ENCODE measurements around the gene RAB34. TPM values are rescaled to one million over a fixed set of nuclear protein-coding genes. Genes with fewer than 3 reads are reported as not detected.
A peak's percentile ranks its signal among the peaks of the same experiment; 100 is the strongest.

The RAB34 gene
- total RNA-seq, 1 donor from 2014 or later: 16.2 TPM

DNA sequence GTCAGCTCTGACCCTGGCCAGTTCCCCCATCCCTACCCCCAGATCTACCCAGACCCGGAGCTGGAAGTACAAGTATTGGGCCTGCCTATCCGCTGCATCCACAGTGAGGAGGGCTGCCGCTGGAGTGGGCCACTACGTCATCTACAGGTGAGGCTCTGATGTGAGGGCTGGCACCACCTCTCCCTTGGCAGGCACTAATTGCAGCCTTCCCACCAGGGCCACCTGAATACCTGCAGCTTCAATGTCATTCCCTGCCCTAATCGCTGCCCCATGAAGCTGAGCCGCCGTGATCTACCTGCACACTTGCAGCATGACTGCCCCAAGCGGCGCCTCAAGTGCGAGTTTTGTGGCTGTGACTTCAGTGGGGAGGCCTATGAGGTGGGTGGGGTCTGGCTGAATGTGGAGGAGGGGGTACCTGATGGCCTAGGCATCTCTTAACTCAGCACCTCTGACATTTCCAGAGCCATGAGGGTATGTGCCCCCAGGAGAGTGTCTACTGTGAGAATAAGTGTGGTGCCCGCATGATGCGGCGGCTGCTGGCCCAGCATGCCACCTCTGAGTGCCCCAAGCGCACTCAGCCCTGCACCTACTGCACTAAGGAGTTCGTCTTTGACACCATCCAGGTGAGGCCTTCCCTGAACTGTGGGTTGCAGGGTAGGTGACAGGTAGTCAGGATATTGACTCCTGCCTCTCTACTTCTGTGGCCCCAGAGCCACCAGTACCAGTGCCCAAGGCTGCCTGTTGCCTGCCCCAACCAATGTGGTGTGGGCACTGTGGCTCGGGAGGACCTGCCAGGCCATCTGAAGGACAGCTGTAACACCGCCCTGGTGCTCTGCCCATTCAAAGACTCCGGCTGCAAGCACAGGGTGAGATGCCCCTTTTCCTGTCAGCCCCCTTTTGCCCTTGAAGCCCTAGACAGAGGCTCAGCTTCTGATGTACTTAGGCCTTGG lies 30.4 kb upstream of the RAB34 start:
- no peak for ATAC-seq
- DNase-seq (ENCODE audit: missing footprints): no peak
- intact Hi-C loops (cut with DNase I): no loop called here

DNA sequence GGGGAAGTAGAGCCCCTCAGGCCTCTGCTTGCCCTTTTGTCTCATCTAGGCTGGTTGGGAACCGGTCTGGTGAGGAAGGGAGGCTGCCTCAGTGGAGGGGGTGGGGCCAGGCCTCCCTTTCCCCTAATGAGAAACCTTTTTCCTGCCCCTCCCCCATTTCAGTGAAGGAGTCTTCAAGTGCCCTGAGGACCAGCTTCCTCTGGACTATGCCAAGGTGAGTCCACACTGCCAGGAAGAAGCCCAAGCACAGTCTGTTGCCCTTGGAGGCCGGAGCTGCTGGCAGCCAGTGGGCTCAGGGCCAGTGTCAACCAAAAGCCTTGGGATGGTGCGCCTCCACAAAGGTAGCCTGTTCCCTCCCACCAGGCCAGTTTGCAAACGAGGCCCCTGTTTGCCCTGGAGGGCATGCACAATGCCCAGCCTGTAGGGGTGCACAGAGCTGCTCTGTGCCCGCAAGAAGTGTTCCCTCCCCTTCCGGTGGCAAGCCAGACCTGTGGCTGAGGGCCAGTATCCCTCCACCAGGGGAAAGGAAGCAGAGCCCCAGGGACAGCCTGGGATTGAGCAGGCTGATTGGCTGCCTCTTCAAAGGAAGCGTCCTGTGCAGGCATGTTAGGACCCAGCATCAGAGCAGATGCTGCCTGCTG lies 29.5 kb upstream of the RAB34 start:
- ATAC-seq (no peak), DNase-seq (ENCODE audit: missing footprints) (no peak)
- intact Hi-C loops (cut with DNase I): no loop called here

DNA sequence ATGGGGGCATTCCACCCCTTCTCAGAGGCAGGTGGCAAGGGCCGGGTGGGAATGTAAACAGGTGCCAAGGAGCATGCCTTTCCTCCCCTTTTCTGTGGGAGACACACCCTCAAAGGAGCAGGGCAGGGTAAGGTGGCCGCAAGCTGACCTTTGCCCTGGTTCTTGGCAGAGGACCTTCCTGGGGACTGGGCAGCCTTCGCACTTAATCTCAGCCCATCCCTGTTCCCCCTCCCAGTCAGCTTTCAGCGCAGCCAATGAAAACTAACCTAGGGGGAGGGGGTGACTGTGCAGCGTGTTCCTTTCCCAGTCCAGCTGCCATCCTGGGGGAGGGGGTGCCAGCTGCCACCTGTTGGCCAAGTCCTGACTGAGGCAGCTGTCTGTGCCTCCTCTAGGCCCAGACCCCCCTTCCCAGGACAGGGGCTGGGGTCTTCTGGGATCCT lies 29.0 kb upstream of the RAB34 start:
- ATAC-seq (no peak), DNase-seq (ENCODE audit: missing footprints) (no peak)
- intact Hi-C loops (cut with DNase I): no loop called here

GRCh38 chr17:28745786-28746411 lies 28.2 kb upstream of the RAB34 start:
- DNase-seq (ENCODE audit: missing footprints) (no peak), ATAC-seq (no peak)
- intact Hi-C loops (cut with DNase I): no loop called here

DNA sequence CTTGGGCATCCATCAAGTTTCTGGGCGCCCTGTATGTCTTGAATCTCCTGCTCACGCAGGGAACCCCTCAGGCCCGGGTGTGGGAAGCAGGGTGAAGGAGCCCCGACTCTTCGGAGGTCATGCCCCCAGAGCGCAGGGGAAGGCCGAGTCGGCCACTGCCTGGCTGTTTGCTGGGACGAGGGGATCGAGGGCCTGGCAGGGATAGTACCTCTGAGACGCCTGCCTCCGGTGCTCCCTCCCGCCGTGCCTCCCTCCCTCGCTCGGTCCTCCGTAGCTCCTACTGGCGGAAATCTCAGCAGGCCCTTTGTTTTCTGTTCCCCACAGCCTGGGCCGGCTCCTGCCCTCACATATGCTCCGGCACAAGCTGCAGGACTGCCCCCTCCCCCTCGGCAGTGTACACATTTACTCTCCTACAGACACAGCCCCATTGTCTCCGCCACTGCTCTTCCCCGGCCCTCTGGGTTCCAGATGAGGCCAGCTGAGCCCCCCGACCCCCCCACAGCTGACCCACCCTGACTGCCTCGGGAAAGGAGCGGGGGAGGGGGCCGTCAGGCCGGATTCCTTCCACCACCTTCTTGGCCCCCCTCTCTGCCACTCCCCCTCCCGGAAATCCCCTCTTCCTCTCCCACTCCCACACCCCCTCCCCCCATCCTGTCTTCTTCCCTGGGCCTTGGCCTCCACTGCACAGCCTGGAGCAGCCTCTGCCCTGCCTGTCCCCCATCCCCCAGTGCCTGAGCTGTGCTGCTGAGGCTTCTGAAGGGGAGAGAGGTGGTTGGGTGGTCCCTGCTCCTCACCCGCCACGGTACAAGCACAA lies 27.5 kb upstream of the RAB34 start:
- intact Hi-C loops (cut with DNase I): no loop called here
- ATAC-seq (peak; percentile 14), DNase-seq (ENCODE audit: missing footprints) (no peak)

GRCh38 chr17:28744104-28744971 lies 26.7 kb upstream of the RAB34 start:
- intact Hi-C loops (cut with DNase I): no loop called here
- no peak for DNase-seq (ENCODE audit: missing footprints)
- ATAC-seq: peak; percentile 20

DNA sequence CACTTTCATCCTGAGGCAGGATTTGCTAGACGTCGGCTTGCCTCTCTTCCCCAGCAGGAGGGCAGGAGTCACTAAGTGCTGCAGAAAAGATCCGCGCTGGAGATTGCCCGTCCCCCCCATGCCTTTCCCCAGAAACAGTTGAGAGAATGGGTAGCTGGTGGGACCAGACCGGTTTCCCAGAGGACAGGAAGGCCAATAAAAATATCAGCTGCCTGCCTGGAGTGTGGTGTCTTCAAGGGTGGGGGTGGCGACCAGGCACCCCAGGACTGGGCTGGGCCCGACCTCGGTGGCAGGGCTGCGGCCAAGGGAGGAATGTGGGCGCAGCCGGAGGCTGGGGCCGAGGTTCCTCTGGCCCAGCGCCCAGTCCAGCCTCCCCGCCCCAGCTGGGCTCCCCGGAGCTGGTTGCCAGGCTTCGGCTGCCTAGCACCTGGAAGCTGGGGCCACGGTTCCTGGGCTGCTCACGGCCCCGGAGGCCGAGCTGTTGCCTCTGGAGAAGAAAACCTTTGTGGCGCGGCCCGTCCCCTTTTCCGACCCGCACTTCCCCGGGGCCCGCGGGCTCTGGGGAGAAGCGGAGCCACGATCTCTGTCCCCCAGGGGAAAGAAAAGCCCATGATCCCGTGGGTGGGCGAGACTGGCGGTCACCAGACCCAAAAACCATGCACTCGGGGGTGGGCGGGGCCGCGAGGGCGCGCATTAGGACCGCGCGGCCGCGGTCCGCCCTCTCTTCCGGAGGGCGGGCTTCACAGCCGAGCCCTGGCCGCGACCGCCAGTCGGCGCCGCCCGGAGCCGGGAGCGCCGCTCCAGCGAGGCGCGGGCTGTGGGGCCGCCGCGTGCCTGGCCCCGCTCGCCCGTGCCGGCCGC lies 25.8 kb upstream of the RAB34 start, which contains the start of gene TRAF4:
TRAF4 (plus strand) TSS at position 769 of the 861 bp plus-strand sequence. CDS start 102 bp downstream, outside the sequence.
- peak; percentile 91 for ATAC-seq
- DNase-seq (ENCODE audit: missing footprints): peak; percentile 93
- intact Hi-C loops (cut with DNase I): no loop called here

- intact Hi-C loops (cut with DNase I): no loop called here
- DNase-seq (ENCODE audit: missing footprints): no peak
- no peak for ATAC-seq
These were observed 24.0 kb upstream of the RAB34 start for GRCh38 chr17:28741358-28742349.

DNA sequence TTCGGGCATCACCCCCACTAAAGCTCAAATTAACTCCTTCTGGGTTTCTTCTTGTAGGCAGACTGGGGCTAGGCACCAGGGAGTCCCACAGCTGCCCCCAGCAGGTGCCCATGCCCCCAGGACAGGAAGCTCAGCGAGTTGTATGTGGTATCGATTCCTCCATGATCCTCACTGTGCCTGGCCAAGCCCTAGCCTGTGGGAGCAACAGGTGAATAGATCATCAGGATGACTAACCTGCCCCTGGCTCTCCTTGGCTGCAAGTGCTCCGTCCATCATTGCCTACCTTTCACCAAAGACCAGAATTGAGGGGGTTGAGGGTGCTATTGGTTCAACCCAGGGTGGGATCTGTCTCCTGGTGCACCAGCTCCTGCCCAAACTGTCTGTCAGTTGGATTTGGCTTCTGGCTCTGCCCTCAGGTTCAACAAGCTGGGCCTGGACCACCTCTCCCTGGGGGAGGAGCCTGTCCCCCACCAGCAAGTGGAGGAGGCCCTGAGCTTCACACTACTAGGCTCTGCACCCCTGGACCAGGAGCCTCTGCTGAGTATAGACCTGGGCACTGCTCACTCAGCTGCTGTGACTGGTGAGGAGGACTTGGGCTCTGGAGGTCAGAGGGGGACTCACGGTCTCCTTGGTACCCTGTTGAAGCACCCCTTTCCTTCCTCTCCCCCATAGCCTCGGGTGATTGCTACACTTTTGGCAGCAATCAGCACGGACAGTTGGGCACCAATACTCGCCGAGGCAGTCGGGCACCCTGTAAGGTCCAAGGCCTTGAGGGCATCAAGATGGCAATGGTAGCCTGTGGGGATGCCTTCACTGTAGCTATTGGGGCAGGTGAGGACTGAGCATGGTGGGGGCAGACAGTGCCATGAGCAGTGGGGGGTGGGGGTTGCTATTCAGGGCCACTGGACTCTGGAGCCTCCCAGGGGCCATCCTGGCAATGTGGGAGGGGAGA lies 23.0 kb upstream of the RAB34 start:
- intact Hi-C loops (cut with DNase I): no loop called here
- DNase-seq (ENCODE audit: missing footprints) (no peak), ATAC-seq (no peak)

- no peak for ATAC-seq
- intact Hi-C loops (cut with DNase I): no loop called here
- no peak for DNase-seq (ENCODE audit: missing footprints)
These were observed 21.2 kb upstream of the RAB34 start for GRCh38 chr17:28738680-28739384.

- intact Hi-C loops (cut with DNase I): no loop called here
- DNase-seq (ENCODE audit: missing footprints): no peak
- ATAC-seq: no peak
These were observed 20.4 kb upstream of the RAB34 start for GRCh38 chr17:28737770-28738679.

DNA sequence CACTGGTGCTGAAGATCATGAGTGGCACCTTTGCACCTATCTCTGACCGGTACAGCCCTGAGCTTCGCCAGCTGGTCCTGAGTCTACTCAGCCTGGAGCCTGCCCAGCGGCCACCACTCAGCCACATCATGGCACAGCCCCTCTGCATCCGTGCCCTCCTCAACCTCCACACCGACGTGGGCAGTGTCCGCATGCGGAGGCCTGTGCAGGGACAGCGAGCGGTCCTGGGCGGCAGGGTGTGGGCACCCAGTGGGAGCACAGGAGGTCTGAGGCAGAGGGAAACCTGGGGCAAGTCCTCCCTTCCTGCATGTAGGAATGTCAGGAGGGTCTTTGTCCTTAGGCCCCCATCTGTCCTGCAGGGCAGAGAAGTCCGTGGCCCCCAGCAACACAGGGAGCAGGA lies 19.6 kb upstream of the RAB34 start:
- ATAC-seq: no peak
- intact Hi-C loops (cut with DNase I): no loop called here
- DNase-seq (ENCODE audit: missing footprints): no peak

Measured in Right ventricle myocardium inferior (tissue), 1 donor.